HG03066 (cell line): Measurements from ENCODE around the gene RNU5D-1.

Source experiments
- ATAC-seq: cut with Tn5 transposase; IDR thresholded peaks from one replicate; pipeline ENCODE4 v1.9.1; 2021; ENCODE audit warnings: low read depth; ENCODE audit not compliant: unreplicated experiment

Gene RNU5D-1

GRCh38 chr1:44733784-44734183 lies 2.8 kb upstream of the RNU5D-1 start:
- no peak for ATAC-seq

GRCh38 chr1:44733365-44733764 lies 2.4 kb upstream of the RNU5D-1 start:
- no peak for ATAC-seq

DNA sequence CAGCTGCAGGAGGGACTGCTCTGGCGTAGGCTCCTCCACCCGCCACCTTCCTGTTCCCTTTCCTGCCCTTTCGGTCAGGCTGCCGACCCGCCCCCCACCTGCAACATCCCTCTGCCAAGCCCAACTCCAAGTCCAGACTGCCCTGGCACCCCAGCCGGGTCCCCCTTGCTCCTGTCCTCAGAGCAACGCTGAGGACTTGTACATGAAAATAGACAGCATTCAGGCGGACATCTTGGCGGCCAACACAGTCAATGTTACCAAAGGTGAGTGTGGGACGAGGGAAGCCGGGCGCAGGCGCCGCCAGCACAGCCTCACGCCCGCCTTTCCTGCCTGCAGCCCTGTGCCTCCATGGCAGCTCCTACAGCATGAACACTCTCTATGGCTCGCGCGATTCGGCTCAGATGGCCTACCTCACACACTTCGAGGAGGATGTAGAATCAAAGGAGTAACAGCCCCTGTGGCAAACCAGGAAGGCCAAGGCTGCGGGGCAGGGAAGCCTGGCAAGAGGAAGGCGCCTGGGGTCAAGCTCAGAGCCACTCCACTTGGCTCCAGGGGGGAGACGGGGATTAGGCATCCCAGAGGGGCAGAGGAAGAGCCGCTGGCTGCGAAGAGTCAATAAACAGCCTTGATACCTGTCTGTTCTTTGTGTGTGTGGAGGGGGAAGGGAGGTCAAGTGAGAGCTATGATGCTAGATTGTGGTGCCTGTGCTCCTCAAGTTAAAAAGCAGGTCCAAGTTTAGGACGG lies 5.8 kb downstream of the RNU5D-1 start:
- no peak for ATAC-seq

- no peak for ATAC-seq
Observed at GRCh38 chr1:44724296-44724954, 6.5 kb downstream of the RNU5D-1 start.

DNA sequence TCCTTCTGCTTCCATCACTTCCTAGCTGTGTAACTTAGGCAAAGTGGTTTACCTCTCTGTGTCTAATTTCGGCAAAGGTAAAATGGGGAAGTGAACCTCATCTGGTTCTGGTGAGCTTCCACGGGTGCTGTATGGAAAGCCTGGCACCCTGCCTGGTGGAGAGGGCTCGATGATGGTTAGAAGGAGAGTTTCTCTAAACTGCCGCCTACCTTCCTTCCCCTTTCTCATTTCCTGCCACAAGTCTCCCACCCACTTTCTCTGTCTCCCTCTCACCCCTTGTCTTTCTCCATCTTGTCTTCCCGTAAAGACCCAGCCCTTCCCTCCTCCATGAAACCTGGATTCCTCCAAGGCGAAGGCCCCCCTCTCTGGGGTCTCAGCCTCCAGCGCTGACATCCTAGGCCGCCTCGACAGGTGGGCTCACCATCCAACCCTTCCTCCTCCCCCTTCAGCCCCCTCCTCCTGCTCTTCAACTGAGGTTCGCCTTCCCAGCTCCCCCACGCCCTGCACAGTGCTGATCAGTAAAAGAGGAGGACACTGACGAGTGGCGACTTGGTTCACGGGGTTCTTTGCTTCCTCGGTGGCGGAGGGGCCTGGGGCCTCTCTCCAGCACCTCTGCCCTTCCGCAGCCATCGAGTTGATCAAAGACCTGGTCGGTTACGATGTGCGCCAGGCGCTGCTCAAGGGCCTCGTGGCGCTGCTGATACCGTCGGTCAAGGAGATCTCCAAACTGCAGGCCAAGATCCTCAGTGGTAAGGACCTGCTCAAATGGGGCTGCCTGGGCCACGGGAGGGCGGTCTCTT lies 7.3 kb downstream of the RNU5D-1 start:
- ATAC-seq = no peak

DNA sequence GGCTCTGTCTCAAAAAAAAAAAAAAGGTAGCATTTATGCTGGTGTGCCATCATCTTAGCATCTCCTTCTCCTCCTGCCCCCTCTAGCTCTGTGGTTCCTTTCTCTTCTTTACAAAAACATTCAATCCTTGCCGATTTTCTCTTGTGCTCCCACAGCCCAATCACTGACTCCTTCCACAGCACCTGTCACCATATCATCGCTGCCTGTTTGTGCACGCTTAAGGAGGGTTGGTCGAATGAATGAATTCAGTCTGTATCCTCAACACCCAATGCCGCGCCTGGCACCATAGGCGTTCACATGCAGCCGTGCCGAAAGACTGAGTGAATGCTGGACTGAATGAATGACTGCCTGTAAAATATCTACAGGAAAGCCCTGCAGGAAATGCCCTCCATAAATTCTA lies 7.9 kb downstream of the RNU5D-1 start:
- no peak for ATAC-seq

GRCh38 chr1:44721485-44722361 lies 9.2 kb downstream of the RNU5D-1 start:
- ATAC-seq = peak; percentile 71

GRCh38 chr1:44720281-44720680 lies 10.7 kb downstream of the RNU5D-1 start:
- no peak for ATAC-seq

DNA sequence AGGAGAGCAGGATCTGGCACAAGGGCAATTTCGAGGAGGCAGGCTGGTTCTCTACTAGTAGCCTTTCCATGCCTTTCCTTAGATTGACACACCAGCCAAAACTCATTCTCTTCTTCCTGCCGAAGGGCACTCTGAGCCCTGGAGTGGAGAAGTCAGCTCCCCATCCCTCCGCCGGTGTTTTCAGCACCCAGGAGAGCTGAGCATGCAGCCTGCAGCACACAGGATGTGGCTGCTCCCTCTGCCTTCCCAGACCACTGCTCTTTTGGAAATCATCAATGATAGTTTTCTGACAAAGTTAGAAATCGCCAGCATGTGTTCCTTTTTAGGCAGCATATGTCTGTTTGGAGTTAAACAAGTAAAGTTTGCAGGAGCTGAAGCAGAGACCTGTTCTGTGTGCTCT lies 11.7 kb downstream of the RNU5D-1 start:
- no peak for ATAC-seq

DNA sequence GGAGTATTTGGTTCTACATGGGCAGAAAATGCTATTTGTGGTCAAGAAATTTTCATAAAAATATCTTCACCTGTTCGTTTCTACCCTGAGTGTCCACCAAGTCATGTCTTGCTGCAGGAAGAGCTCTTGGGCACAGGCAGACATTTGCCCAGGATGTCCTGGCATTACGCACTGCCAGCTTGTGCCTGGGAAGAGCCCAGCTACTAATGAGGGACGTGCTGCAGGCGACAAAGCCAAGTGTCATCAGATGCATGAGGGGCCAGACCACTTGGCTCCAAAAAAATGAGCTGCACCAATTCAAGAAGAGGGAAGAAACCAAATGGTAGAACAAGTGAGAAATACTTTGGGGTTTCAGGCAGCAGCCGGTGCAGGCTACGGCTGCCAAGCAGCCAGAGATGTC lies 12.9 kb downstream of the RNU5D-1 start:
- ATAC-seq = no peak

GRCh38 chr1:44717653-44718052 lies 13.3 kb downstream of the RNU5D-1 start:
- ATAC-seq = no peak

DNA sequence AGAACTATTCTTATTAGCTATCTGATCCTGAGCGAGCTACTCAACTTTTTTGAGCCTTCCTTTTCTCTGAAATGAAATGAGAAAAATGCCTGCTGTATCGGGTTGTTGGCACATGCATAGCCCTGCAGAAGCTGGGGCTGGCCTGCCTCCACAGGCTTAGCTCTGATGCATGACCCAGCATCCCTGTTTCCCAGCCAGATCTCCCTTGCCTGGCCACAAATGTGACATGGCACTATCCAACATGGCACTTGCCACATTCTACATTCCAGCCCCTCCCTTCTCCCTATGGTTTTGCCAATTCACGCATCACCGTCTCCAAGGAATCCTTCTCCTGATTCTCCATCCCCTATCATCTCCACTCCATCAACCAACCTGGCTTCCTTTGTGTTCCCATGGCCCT lies 13.8 kb downstream of the RNU5D-1 start:
- ATAC-seq = no peak

DNA sequence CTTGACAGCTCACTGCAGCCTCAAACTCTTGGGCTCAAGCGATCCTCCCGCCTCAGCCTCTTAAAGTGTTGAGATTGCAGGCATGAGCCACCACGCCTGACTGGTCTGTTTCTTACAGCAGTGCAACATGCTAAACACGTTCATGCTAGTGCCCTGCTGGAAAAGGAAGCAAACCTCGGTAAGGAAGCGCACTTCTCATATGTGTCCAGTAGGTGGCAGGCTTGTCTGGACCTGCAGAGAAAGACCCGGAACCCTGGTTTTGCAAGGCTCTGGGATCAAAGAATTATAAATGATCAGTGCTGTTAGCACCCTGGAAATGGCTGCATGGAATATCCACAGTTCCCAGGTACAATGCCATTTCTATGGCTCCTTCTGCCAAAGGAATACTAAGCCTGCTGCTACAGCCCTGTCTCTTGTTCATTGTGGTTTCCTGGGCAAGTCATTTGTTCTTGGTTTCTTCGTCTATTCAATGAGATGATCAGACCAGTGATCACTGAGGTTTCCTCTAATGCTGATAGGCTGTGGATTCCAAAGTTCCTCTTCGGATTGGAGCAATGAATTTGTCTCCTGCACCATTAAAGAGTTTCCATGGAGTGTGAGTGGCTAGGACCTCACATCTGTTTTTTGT lies 15.9 kb downstream of the RNU5D-1 start:
- ATAC-seq = peak; percentile 44

DNA sequence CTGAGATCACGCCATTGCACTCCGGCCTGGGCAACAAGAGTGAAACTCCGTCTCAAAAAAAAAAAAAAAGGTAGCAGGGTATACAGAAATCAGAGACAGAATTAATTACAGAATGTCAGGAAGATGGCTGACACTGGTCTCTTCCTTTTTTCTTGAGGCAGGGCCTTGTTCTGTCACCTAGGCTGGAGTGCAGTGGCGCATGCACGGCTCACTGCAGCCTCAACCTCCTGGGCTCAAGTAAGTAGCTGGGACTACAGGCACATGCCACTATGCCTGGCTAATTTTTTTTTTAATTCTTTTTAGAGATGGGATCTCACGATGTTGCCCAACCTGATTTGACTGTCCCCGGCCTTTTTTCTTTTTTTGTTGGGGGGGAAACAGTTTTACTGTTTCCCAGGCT lies 16.4 kb downstream of the RNU5D-1 start:
- ATAC-seq = no peak

GRCh38 chr1:44713321-44713781 lies 17.6 kb downstream of the RNU5D-1 start:
- peak; percentile 59 for ATAC-seq

- ATAC-seq = no peak
Observed at GRCh38 chr1:44707959-44708831, 22.8 kb downstream of the RNU5D-1 start.

- ATAC-seq = no peak
Observed at GRCh38 chr1:44707112-44707881, 23.7 kb downstream of the RNU5D-1 start.

- ATAC-seq = no peak
Observed at GRCh38 chr1:44705938-44706337, 25.0 kb downstream of the RNU5D-1 start.
